Activated naive CD8-positive, alpha-beta T cell treated with anti-CD3 and anti-CD28 coated beads, Interleukin-2, amount 10 ng/mL, durations not matched to agents 7 days and 5 days (primary cell): ENCODE results near the gene PRDM15. TPM values are rescaled to one million over a fixed set of nuclear protein-coding genes. Genes with fewer than 3 reads are reported as not detected.
A peak's percentile ranks its signal among the peaks of the same experiment; 100 is the strongest.

Source experiments
- ATAC-seq: fragments of 150-1000 bp; cut with Tn5 transposase; one replicate; pipeline ENCODE4 v1.10.0; 2021; ENCODE audit warnings: low read depth, moderate library complexity
- POLR2A ChIA-PET: fragments of 350-600 bp; sonication (Branson Sonifier 250); formaldehyde crosslinking; loops from one replicate; lab custom pipeline; 2021; ENCODE audit warnings: antibody characterized with exemption; lab: Charles Lee
- DNase-seq: peaks from one replicate; pipeline ENCODE4 v3.0.0; 2021
- H3K27ac Mint-ChIP-seq: one replicate; pipeline ENCODE4 v1.8.0; 2022; ENCODE audit warnings: mild to moderate bottlenecking, mixed read lengths
- H3K27me3 Mint-ChIP-seq: one replicate; pipeline ENCODE4 v1.8.0; 2022; ENCODE audit warnings: mild to moderate bottlenecking, moderate library complexity, mixed read lengths
- H3K36me3 Mint-ChIP-seq: one replicate; pipeline ENCODE4 v1.8.0; 2021; ENCODE audit warnings: mild to moderate bottlenecking, mixed read lengths
- H3K4me1 Mint-ChIP-seq: one replicate; pipeline ENCODE4 v1.8.0; 2021; ENCODE audit warnings: mixed read lengths
- H3K4me3 Mint-ChIP-seq: one replicate; pipeline ENCODE4 v1.8.0; 2022; ENCODE audit warnings: mild to moderate bottlenecking, moderate library complexity, mixed read lengths
- H3K9me3 Mint-ChIP-seq: one replicate; pipeline ENCODE4 v1.8.0; 2021; ENCODE audit warnings: mixed read lengths
- total RNA-seq, 2 experiments: library from RNA; stranded (reverse); gene quantifications; one replicate each; pipeline ENCODE4 v1.2.3, GENCODE V29; 2021

The PRDM15 gene
- total RNA-seq, 2 experiments from 2014 or later: 14.2 to 14.8 TPM

GRCh38 chr21:41876928-41877652 is 2.1 kb downstream of the PRDM15 start:
- H3K4me3 Mint-ChIP-seq: peak overlapping the region; percentile 85
- no peaks in the 10 kb centered on the region for H3K36me3 Mint-ChIP-seq
- DNase-seq: no peak
- H3K4me1 Mint-ChIP-seq: peaks cover 14% of the 10 kb centered on the region
- H3K9me3 Mint-ChIP-seq: no peaks in the 10 kb centered on the region
- H3K27me3 Mint-ChIP-seq: no peaks in the 10 kb centered on the region
- ATAC-seq: no peak
- H3K27ac Mint-ChIP-seq: peak overlapping the region; percentile 47
- POLR2A ChIA-PET: interaction anchor here (0.6 to 3.6 kb wide), 8 partner anchors 8 to 187 kb away, joined by 3 to 22 read pairs (median 4); no protein-coding TSS in a partner anchor

GRCh38 chr21:41876396-41876795 is 2.7 kb downstream of the PRDM15 start:
- ATAC-seq (no peak), DNase-seq (no peak)
- no peak overlapping the region for H3K4me3 Mint-ChIP-seq
- H3K9me3 Mint-ChIP-seq: no peaks in the 10 kb centered on the region
- POLR2A ChIA-PET: interaction anchor here (1.5 kb wide), 1 partner anchor 19 kb away, joined by 4 read pairs; no protein-coding TSS in a partner anchor
- no peaks in the 10 kb centered on the region for H3K36me3 Mint-ChIP-seq
- peaks cover 14% of the 10 kb centered on the region for H3K4me1 Mint-ChIP-seq
- H3K27me3 Mint-ChIP-seq: no peaks in the 10 kb centered on the region
- H3K27ac Mint-ChIP-seq: no peak overlapping the region

- POLR2A ChIA-PET: interaction anchor here (1.5 kb wide), 1 partner anchor 21 kb away, joined by 4 read pairs; no protein-coding TSS in a partner anchor
- H3K4me3 Mint-ChIP-seq: no peak overlapping the region
- H3K36me3 Mint-ChIP-seq: no peaks in the 10 kb centered on the region
- no peak for DNase-seq
- no peak for ATAC-seq
- H3K4me1 Mint-ChIP-seq: peaks cover 16% of the 10 kb centered on the region
- H3K9me3 Mint-ChIP-seq: no peaks in the 10 kb centered on the region
- no peak overlapping the region for H3K27ac Mint-ChIP-seq
- no peaks in the 10 kb centered on the region for H3K27me3 Mint-ChIP-seq
Observed at GRCh38 chr21:41875086-41875485, 4.1 kb downstream of the PRDM15 start.

GRCh38 chr21:41874611-41875010 is 4.5 kb downstream of the PRDM15 start:
- Mint-ChIP-seq H3K9me3 (no peaks in the 10 kb centered on the region), H3K27ac (no peak overlapping the region), H3K36me3 (no peaks in the 10 kb centered on the region), H3K4me1 (peaks cover 16% of the 10 kb centered on the region), H3K4me3 (no peak overlapping the region), H3K27me3 (no peaks in the 10 kb centered on the region)
- POLR2A ChIA-PET: no interaction called here
- DNase-seq: no peak
- no peak for ATAC-seq

- no peak overlapping the region for H3K27ac Mint-ChIP-seq
- no peaks in the 10 kb centered on the region for H3K27me3 Mint-ChIP-seq
- POLR2A ChIA-PET: no interaction called here
Observed at GRCh38 chr21:41873426-41873825, 5.7 kb downstream of the PRDM15 start.

GRCh38 chr21:41873005-41873404 is 6.1 kb downstream of the PRDM15 start:
- Mint-ChIP-seq H3K9me3 (no peaks in the 10 kb centered on the region), H3K27ac (no peak overlapping the region), H3K36me3 (peaks cover 2% of the 10 kb centered on the region), H3K27me3 (no peaks in the 10 kb centered on the region), H3K4me1 (peaks cover 16% of the 10 kb centered on the region), H3K4me3 (no peak overlapping the region)
- ATAC-seq: no peak
- no peak for DNase-seq
- POLR2A ChIA-PET: no interaction called here

More at GRCh38 chr21:41873426-41873825, 5.7 kb downstream of the PRDM15 start:
- Mint-ChIP-seq H3K4me1 (peaks cover 18% of the 10 kb centered on the region), H3K4me3 (no peak overlapping the region), H3K9me3 (no peaks in the 10 kb centered on the region), H3K36me3 (peaks cover 2% of the 10 kb centered on the region)
- ATAC-seq (no peak), DNase-seq (no peak)

GRCh38 chr21:41871293-41872030 is 7.7 kb downstream of the PRDM15 start:
- H3K27me3 Mint-ChIP-seq: no peaks in the 10 kb centered on the region
- H3K4me1 Mint-ChIP-seq: peaks cover 9% of the 10 kb centered on the region
- H3K4me3 Mint-ChIP-seq: no peak overlapping the region
- ATAC-seq (no peak), DNase-seq (no peak)
- H3K27ac Mint-ChIP-seq: no peak overlapping the region
- peaks cover 2% of the 10 kb centered on the region for H3K36me3 Mint-ChIP-seq
- POLR2A ChIA-PET: no interaction called here
- H3K9me3 Mint-ChIP-seq: no peaks in the 10 kb centered on the region

GRCh38 chr21:41869771-41870170 is 9.4 kb downstream of the PRDM15 start:
- no peak for ATAC-seq
- no peak overlapping the region for H3K27ac Mint-ChIP-seq
- no peaks in the 10 kb centered on the region for H3K9me3 Mint-ChIP-seq
- POLR2A ChIA-PET: interaction anchor here (1.2 to 1.4 kb wide), 2 partner anchors 8 to 10 kb away, joined by 3 to 4 read pairs; partner anchors contain the start of gene PRDM15
- H3K36me3 Mint-ChIP-seq: peaks cover 2% of the 10 kb centered on the region
- peaks cover 22% of the 10 kb centered on the region for H3K4me1 Mint-ChIP-seq
- no peak overlapping the region for H3K4me3 Mint-ChIP-seq
- DNase-seq: no peak
- H3K27me3 Mint-ChIP-seq: no peaks in the 10 kb centered on the region

- Mint-ChIP-seq H3K27ac (no peak overlapping the region), H3K27me3 (no peaks in the 10 kb centered on the region), H3K4me1 (peaks cover 20% of the 10 kb centered on the region), H3K9me3 (no peaks in the 10 kb centered on the region), H3K4me3 (no peak overlapping the region), H3K36me3 (peaks cover 3% of the 10 kb centered on the region)
- no peak for DNase-seq
- ATAC-seq: no peak
- POLR2A ChIA-PET: no interaction called here
Observed at GRCh38 chr21:41868062-41868710, 11.0 kb downstream of the PRDM15 start.

GRCh38 chr21:41867313-41867712 is 11.8 kb downstream of the PRDM15 start:
- Mint-ChIP-seq H3K9me3 (no peaks in the 10 kb centered on the region), H3K4me3 (no peak overlapping the region), H3K36me3 (peaks cover 3% of the 10 kb centered on the region), H3K4me1 (peaks cover 23% of the 10 kb centered on the region), H3K27me3 (no peaks in the 10 kb centered on the region), H3K27ac (no peak overlapping the region)
- ATAC-seq (no peak), DNase-seq (no peak)
- POLR2A ChIA-PET: no interaction called here

- Mint-ChIP-seq H3K9me3 (no peaks in the 10 kb centered on the region), H3K27me3 (no peaks in the 10 kb centered on the region), H3K4me1 (peaks cover 23% of the 10 kb centered on the region), H3K4me3 (no peak overlapping the region), H3K36me3 (peaks cover 3% of the 10 kb centered on the region), H3K27ac (no peak overlapping the region)
- ATAC-seq (no peak), DNase-seq (no peak)
- POLR2A ChIA-PET: no interaction called here
Observed at GRCh38 chr21:41866274-41866809, 12.8 kb downstream of the PRDM15 start.

GRCh38 chr21:41865002-41865777 is 14.0 kb downstream of the PRDM15 start:
- peak; percentile 52 for ATAC-seq
- no peaks in the 10 kb centered on the region for H3K9me3 Mint-ChIP-seq
- POLR2A ChIA-PET: no interaction called here

More at GRCh38 chr21:41865002-41865777, 14.0 kb downstream of the PRDM15 start:
- no peak overlapping the region for H3K4me3 Mint-ChIP-seq
- peaks cover 3% of the 10 kb centered on the region for H3K36me3 Mint-ChIP-seq
- H3K27ac Mint-ChIP-seq: peak overlapping the region; percentile 28
- peaks cover 21% of the 10 kb centered on the region for H3K4me1 Mint-ChIP-seq
- no peaks in the 10 kb centered on the region for H3K27me3 Mint-ChIP-seq
- no peak for DNase-seq
